Neutrophil (primary cell): ENCODE measurements around the gene SMOC2.
"Not testable (repeated sequence)": the region's sequence is repeated elsewhere in the genome, so short reads cannot be mapped to it uniquely, and the experiment has no call there.

ENCODE experiments used
- H3K27ac ChIP-seq: fragments of 200-600 bp; sonication (generic); 2 replicates; pipeline ENCODE4 v1.5.1; 2016; ENCODE audit warnings: mild to moderate bottlenecking, moderate library complexity
- H3K27me3 ChIP-seq: fragments of 200-600 bp; sonication (generic); 2 replicates; pipeline ENCODE4 v1.6.0; 2016; ENCODE audit warnings: mild to moderate bottlenecking
- H3K36me3 ChIP-seq: fragments of 200-600 bp; sonication (generic); 2 replicates; pipeline ENCODE4 v1.5.1; 2017
- H3K4me1 ChIP-seq, 2 experiments: fragments of 200-600 bp in 1 of 2; sonication (generic) in 1 of 2; 1 replicate in 1 of 2; 2 replicates in 1 of 2; pipeline versions ENCODE4 v1.5.1 to v1.6.1; 2013 to 2016; ENCODE audit warnings: low read depth in 1 of 2, low read length in 1 of 2, mild to moderate bottlenecking in 1 of 2, moderate library complexity in 1 of 2; ENCODE audit not compliant: control insufficient read depth in 1 of 2, insufficient read depth in 1 of 2
- H3K4me3 ChIP-seq, 2 experiments: fragments of 200-600 bp in 1 of 2; sonication (generic) in 1 of 2; 1 replicate in 1 of 2; 2 replicates in 1 of 2; pipeline ENCODE4 v1.5.1; 2013 to 2016; ENCODE audit warnings: low read depth in 1 of 2, low read length in 1 of 2, mild to moderate bottlenecking in 1 of 2, moderate library complexity in 1 of 2
- H3K9me3 ChIP-seq: fragments of 200-600 bp; sonication (generic); 2 replicates; pipeline ENCODE4 v1.5.1; 2016
- CTCF ChIP-seq: fragments of 200-600 bp; sonication (generic); IDR thresholded peaks from 2 replicates; pipeline ENCODE4 v1.5.1; 2016; ENCODE audit warnings: antibody characterized with exemption

SMOC2 gene

DNA sequence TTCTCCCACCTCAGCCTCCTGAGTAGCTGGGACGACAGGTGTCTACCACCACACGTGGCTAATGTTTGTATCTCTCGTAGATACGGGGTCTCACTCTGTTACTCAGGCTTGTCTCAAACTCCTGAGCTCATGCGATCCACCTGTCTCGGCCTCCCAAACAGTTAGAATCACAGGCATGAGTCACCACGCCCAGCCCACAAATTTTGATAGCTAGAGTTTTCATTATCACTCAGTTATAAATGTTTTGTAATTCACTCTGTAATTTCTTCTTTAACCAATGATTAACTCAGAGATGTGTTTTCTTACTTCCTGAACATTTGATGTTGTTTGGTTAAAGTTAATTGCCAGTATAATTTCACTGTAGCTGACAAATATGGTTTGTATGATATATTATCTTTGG lies 249.3 kb downstream of the SMOC2 start:
- no peaks in the 10 kb centered on the region for H3K4me1 ChIP-seq
- no peak for TF ChIP-seq CTCF

GRCh38 chr6:168691774-168692173 lies 250.8 kb downstream of the SMOC2 start:
- no peaks in the 10 kb centered on the region for H3K4me1 ChIP-seq
- H3K4me3 ChIP-seq: no peak overlapping the region
- no peaks in the 10 kb centered on the region for H3K36me3 ChIP-seq
- no peaks in the 10 kb centered on the region for H3K27me3 ChIP-seq
- H3K27ac ChIP-seq: no peak overlapping the region
- TF ChIP-seq CTCF: no peak
- H3K9me3 ChIP-seq: no peaks in the 10 kb centered on the region

More for the DNA sequence above, 249.3 kb downstream of the SMOC2 start:
- Histone ChIP-seq H3K9me3 (no peaks in the 10 kb centered on the region), H3K36me3 (no peaks in the 10 kb centered on the region), H3K27ac (no peak overlapping the region), H3K4me3 (no peak overlapping the region), H3K27me3 (no peaks in the 10 kb centered on the region)

DNA sequence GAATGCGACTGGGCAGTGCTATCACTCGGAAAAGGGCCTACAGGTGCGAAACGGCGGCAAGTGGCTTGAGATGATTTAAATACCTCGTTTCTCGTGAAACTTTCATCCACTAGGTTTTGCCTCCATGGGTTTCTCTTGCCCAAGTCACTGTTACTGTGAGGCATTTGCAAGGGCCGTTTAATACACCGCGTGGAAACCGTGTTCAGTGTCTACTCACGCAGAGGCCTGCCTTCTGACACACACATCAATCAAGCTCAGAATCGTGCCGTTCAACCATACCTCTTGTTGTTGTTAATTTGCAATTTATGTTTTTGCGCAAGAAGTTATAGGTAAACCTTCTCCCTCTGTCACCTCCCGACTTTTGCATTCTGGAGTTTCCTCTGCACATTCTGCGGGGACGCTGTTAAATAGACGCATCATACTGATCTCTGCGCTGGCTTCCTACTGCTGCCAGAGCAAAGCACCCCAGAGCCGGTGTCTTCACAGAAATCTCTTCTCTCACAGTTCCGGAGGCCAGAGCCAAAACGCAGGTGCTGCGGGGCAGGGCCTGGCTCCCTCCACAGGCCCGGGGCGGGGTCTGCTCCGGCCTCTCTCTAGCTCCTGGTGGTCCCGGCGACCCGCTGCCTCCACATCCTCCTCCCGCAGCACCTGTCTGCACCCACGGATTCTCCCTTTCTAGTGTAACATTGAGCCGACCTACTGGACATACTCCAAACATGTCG lies 251.4 kb downstream of the SMOC2 start:
- Histone ChIP-seq H3K4me3 (no peak overlapping the region), H3K4me1 (no peaks in the 10 kb centered on the region), H3K36me3 (no peaks in the 10 kb centered on the region), H3K9me3 (no peaks in the 10 kb centered on the region), H3K27ac (no peak overlapping the region), H3K27me3 (no peaks in the 10 kb centered on the region)
- TF ChIP-seq CTCF: no peak

DNA sequence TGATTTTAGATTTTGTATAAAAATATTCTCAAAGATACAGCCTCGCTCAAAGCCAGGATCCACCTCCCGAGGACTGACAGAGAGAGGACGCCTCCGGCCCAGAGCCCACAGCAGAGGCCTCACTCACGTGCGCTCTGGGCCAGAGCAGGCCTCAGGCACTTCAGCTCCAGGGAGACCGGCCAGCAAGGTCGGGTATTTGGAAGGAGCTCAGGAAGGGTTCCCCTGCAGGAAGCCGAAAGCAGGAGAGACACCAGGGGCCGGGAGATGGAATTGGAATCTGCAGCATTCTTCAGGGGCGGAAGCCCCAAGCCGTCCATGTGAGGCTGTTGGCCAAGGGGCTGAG lies 251.9 kb downstream of the SMOC2 start:
- H3K27ac ChIP-seq, H3K4me3 ChIP-seq, H3K4me1 ChIP-seq, H3K9me3 ChIP-seq, H3K27me3 ChIP-seq, H3K36me3 ChIP-seq: not testable (repeated sequence)

DNA sequence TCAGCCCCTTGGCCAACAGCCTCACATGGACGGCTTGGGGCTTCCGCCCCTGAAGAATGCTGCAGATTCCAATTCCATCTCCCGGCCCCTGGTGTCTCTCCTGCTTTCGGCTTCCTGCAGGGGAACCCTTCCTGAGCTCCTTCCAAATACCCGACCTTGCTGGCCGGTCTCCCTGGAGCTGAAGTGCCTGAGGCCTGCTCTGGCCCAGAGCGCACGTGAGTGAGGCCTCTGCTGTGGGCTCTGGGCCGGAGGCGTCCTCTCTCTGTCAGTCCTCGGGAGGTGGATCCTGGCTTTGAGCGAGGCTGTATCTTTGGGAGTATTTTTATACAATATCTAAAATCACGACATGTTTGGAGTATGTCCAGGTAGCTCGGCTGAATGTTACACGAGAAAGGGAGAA lies 253.8 kb downstream of the SMOC2 start:
- not testable (repeated sequence) for H3K27ac ChIP-seq, H3K4me3 ChIP-seq, H3K27me3 ChIP-seq

DNA sequence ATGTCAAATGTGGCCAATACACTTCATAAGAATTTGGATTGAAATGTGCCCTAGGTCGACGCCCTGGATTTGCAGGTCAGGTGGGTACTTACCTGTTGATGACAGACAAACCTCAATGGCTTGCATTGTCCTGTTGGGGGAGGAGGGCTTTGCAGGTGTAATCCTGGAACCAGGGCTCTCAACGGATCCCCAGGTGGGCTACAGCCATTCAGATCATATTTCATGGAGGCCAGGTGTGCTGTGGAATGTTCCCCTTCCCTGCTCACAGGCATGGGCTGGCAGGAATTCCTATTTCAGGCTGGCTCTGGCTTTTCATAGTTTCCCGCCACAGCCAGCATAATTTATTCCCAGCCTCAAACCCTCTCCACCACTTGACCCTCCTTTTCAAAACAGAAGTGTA lies 254.7 kb downstream of the SMOC2 start:
- Histone ChIP-seq H3K27ac (no peak overlapping the region), H3K27me3 (no peaks in the 10 kb centered on the region), H3K4me3 (no peak overlapping the region), H3K4me1 (no peaks in the 10 kb centered on the region), H3K36me3 (no peaks in the 10 kb centered on the region), H3K9me3 (no peaks in the 10 kb centered on the region)
- no peak for TF ChIP-seq CTCF

More for the DNA sequence above, 253.8 kb downstream of the SMOC2 start:
- H3K36me3 ChIP-seq, H3K4me1 ChIP-seq, H3K9me3 ChIP-seq: not testable (repeated sequence)

- Histone ChIP-seq H3K27me3 (no peaks in the 10 kb centered on the region), H3K4me1 (no peaks in the 10 kb centered on the region), H3K9me3 (no peaks in the 10 kb centered on the region), H3K4me3 (no peak overlapping the region), H3K36me3 (no peaks in the 10 kb centered on the region), H3K27ac (no peak overlapping the region)
- TF ChIP-seq CTCF: no peak
These were observed 257.9 kb downstream of the SMOC2 start for GRCh38 chr6:168698923-168699322.
